GM12878 (cell line): ENCODE measurements around the gene BRWD1. TPM values are rescaled to one million over a fixed set of nuclear protein-coding genes. Genes with fewer than 3 reads are reported as not detected.

ENCODE experiments used
- CBFB ChIP-seq: IDR thresholded peaks from 2 replicates; pipeline ENCODE4 v1.6.1; 2016; ENCODE audit warnings: antibody characterized with exemption, low read depth
- CBX5 ChIP-seq: sonication (generic); IDR thresholded peaks from 2 replicates; pipeline ENCODE4 v1.6.1; 2016; ENCODE audit warnings: low read depth, moderate library complexity, mild to moderate bottlenecking, inconsistent platforms
- CREB1 ChIP-seq: IDR thresholded peaks from 2 replicates; pipeline ENCODE4 v1.6.1; 2012; ENCODE audit warnings: low read depth, mild to moderate bottlenecking, inconsistent platforms
- FOXK2 ChIP-seq: fragments of 450-650 bp; IDR thresholded peaks from 2 replicates; pipeline ENCODE4 v1.6.1; 2017; ENCODE audit warnings: mild to moderate bottlenecking, moderate library complexity
- FOXM1 ChIP-seq: IDR thresholded peaks from 2 replicates; pipeline ENCODE4 v1.6.1; 2012; ENCODE audit warnings: low read depth, mild to moderate bottlenecking, inconsistent platforms, low read length, moderate library complexity
- JUND ChIP-seq: IDR thresholded peaks from 2 replicates; pipeline ENCODE4 v1.6.1; 2012; ENCODE audit warnings: low read depth, mild to moderate bottlenecking, low read length, improper control_type of control experiment, moderate library complexity
- MLLT1 ChIP-seq: fragments of 450-650 bp; IDR thresholded peaks from 2 replicates; pipeline ENCODE4 v1.6.1; 2016; ENCODE audit warnings: mild to moderate bottlenecking
- NR2F1 ChIP-seq: fragments of 450-650 bp; conservative IDR thresholded peaks from 2 replicates; pipeline ENCODE4 v1.6.1; 2017; ENCODE audit warnings: mild to moderate bottlenecking
- PAX8 ChIP-seq: fragments of 450-650 bp; IDR thresholded peaks from 2 replicates; pipeline ENCODE4 v1.6.1; 2017; ENCODE audit warnings: mild to moderate bottlenecking, moderate library complexity
- POU2F2 ChIP-seq: IDR thresholded peaks from 3 replicates; pipeline ENCODE4 v1.6.1; 2011; ENCODE audit warnings: low read depth, mild to moderate bottlenecking, low read length, borderline replicate concordance
- RAD21 ChIP-seq: IDR thresholded peaks from 2 replicates; pipeline ENCODE4 v1.6.1; 2011; ENCODE audit warnings: mild to moderate bottlenecking, low read depth, low read length, moderate library complexity; ENCODE audit not compliant: insufficient read depth
- SMARCA5 ChIP-seq: fragments of 450-650 bp; IDR thresholded peaks from 2 replicates; pipeline ENCODE4 v1.6.1; 2017; ENCODE audit warnings: mild to moderate bottlenecking
- SREBF1 ChIP-seq: IDR thresholded peaks from 2 replicates; pipeline ENCODE4 v1.6.1; 2012; ENCODE audit warnings: mild to moderate bottlenecking, low read length
- TCF12 ChIP-seq: IDR thresholded peaks from 2 replicates; pipeline ENCODE4 v1.6.1; 2011; ENCODE audit warnings: low read depth, mild to moderate bottlenecking, low read length
- WRNIP1 ChIP-seq: IDR thresholded peaks from 2 replicates; pipeline ENCODE4 v1.6.1; 2011; ENCODE audit warnings: low read depth, low read length, improper control_type of control experiment, borderline replicate concordance
- ZBTB11 ChIP-seq: fragments of 450-650 bp; formaldehyde crosslinking; IDR thresholded peaks from 2 replicates; pipeline ENCODE4 v1.5.0; 2022; ENCODE audit warnings: mild to moderate bottlenecking, missing genetic modification characterization
- ZNF592 ChIP-seq: fragments of 450-650 bp; IDR thresholded peaks from 2 replicates; pipeline ENCODE4 v1.6.1; 2017; ENCODE audit warnings: mild to moderate bottlenecking, moderate library complexity
- ZZZ3 ChIP-seq: IDR thresholded peaks from 2 replicates; pipeline ENCODE4 v1.6.1; 2011; ENCODE audit warnings: low read depth; ENCODE audit not compliant: control insufficient read depth, insufficient read length
- polyA plus RNA-seq, 11 experiments: library from polyadenylated mRNA; depleted of rRNA in 4 of 11; unstranded in 6 of 11; stranded (reverse) in 5 of 11; fragments of >200 nt; fragmentation: Nextera tagmentation in 4 of 11; fragmentation: Illumina TruSeq in 1 of 11; extraction: Ambion mirVana in 4 of 11; extraction: Trizol in 1 of 11; gene quantifications; 1 replicate in 1 of 11; 2 replicates in 10 of 11; pipeline versions ENCODE4 v1.2.1 to v1.2.3, GENCODE V29; 2011 to 2016; ENCODE audit warnings: inconsistent platforms in 2 of 11, missing spikeins in 2 of 11, low read depth in 1 of 11
- total RNA-seq, 4 experiments: library from RNA; depleted of rRNA in 3 of 4; stranded (reverse); fragments of >200 nt in 3 of 4; fragmentation: Illumina TruSeq in 1 of 4; extraction: Trizol in 1 of 4; gene quantifications; 2 replicates each; pipeline versions ENCODE4 v1.2.1 to v1.2.3, GENCODE V29; 2013 to 2021
- TF ChIP-seq, protein P1 (sequence below): fragments of 450-650 bp; IDR thresholded peaks from 2 replicates; pipeline ENCODE4 v1.6.1; 2017; ENCODE audit warnings: mild to moderate bottlenecking

The BRWD1 gene
- total and polyA plus RNA-seq, 10 of the 15 experiments (the other 5 are each of a cell fraction or from before 2014, with no cell fraction given) = 3.1 to 19.0 (median 13.5) TPM

- TF ChIP-seq FOXK2 (no peak), PAX8 (no peak), WRNIP1 (no peak), MLLT1 (no peak), ZBTB11 (CRISPR knock-in tag) (no peak), ZNF592 (no peak), SMARCA5 (peak; percentile 94), CREB1 (peak; percentile 43), JUND (no peak), TCF12 (no peak), FOXM1 (no peak), SREBF1 (no peak), POU2F2 (peak; percentile 65; the same call in 1 of the 3 replicates), RAD21 (no peak), CBX5 (no peak), CBFB (peak; percentile 30), ZZZ3 (no peak), NR2F1 (0 out of 2 replicates have a peak, but pooled peaks have one; percentile 12)
- TF ChIP-seq, protein P1, sequence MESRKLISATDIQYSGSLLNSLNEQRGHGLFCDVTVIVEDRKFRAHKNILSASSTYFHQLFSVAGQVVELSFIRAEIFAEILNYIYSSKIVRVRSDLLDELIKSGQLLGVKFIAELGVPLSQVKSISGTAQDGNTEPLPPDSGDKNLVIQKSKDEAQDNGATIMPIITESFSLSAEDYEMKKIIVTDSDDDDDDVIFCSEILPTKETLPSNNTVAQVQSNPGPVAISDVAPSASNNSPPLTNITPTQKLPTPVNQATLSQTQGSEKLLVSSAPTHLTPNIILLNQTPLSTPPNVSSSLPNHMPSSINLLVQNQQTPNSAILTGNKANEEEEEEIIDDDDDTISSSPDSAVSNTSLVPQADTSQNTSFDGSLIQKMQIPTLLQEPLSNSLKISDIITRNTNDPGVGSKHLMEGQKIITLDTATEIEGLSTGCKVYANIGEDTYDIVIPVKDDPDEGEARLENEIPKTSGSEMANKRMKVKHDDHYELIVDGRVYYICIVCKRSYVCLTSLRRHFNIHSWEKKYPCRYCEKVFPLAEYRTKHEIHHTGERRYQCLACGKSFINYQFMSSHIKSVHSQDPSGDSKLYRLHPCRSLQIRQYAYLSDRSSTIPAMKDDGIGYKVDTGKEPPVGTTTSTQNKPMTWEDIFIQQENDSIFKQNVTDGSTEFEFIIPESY = no peak
Measured at GRCh38 chr21:39183272-39184049, 130.0 kb downstream of the BRWD1 start, which contains the start of gene PSMG1 (continued).
